CD4-positive, alpha-beta T cell (primary cell): Measurements from ENCODE around the gene ZNF354C. TPM values are rescaled to one million over a fixed set of nuclear protein-coding genes. Genes with fewer than 3 reads are reported as not detected.

ENCODE experiments used
- ATAC-seq: fragments of 200-7000 bp; cut with Tn5 transposase; one replicate; pipeline ENCODE4 v1.10.0; 2022; ENCODE audit warnings: mild to moderate bottlenecking; ENCODE audit not compliant: poor library complexity
- CTCF ChIA-PET: fragments of 350-600 bp; sonication (Branson Sonifier 250); formaldehyde crosslinking; loops from one replicate; lab custom pipeline; 2021; ENCODE audit warnings: antibody characterized with exemption, inconsistent platforms; lab: Charles Lee
- POLR2A ChIA-PET: fragments of 350-600 bp; sonication (Branson Sonifier 250); formaldehyde crosslinking; loops from one replicate; lab custom pipeline; 2021; ENCODE audit warnings: antibody characterized with exemption, inconsistent platforms; lab: Charles Lee
- DNase-seq, 14 experiments: peaks; one replicate each; pipeline ENCODE4 v3.0.0-alpha.2; 2013 to 2020; ENCODE audit warnings: mixed read lengths in 2 of 14
- H3K27ac ChIP-seq, 2 donors: one replicate each; pipeline versions ENCODE4 v1.5.1 to v1.7.0; 2013; ENCODE audit warnings: low read length in 2 of 2, low read depth in 1 of 2, mild to moderate bottlenecking in 1 of 2
- H3K27me3 ChIP-seq, 2 experiments: 1 replicate in 1 of 2; 2 replicates in 1 of 2; pipeline versions ENCODE4 v1.6.1 to v1.7.0; 2013; ENCODE audit warnings: low read length in 2 of 2, control low read depth in 1 of 2, mild to moderate bottlenecking in 1 of 2, moderate library complexity in 1 of 2; ENCODE audit not compliant: insufficient read depth in 2 of 2, control insufficient read depth in 1 of 2
- H3K36me3 ChIP-seq: one replicate; pipeline ENCODE4 v1.6.1; 2013; ENCODE audit warnings: low read length, control low read depth; ENCODE audit not compliant: insufficient read depth
- H3K4me1 ChIP-seq: one replicate; pipeline ENCODE4 v1.6.1; 2013; ENCODE audit warnings: low read length, control low read depth; ENCODE audit not compliant: insufficient read depth
- H3K4me3 ChIP-seq: one replicate; pipeline ENCODE4 v1.5.1; 2013; ENCODE audit warnings: mild to moderate bottlenecking, low read length, moderate library complexity
- H3K9me3 ChIP-seq, 2 experiments: 1 replicate in 1 of 2; 2 replicates in 1 of 2; pipeline versions ENCODE4 v1.6.1 to v1.7.0; 2013; ENCODE audit warnings: low read length in 2 of 2, mild to moderate bottlenecking in 2 of 2, control low read depth in 1 of 2, moderate library complexity in 1 of 2; ENCODE audit not compliant: control insufficient read depth in 1 of 2, insufficient read depth in 1 of 2
- H3K27ac Mint-ChIP-seq: one replicate; pipeline ENCODE4 v1.8.0; 2020; ENCODE audit warnings: mixed read lengths
- H3K27me3 Mint-ChIP-seq: one replicate; pipeline ENCODE4 v1.8.0; 2021; ENCODE audit warnings: mixed read lengths
- H3K36me3 Mint-ChIP-seq: one replicate; pipeline ENCODE4 v1.8.0; 2021; ENCODE audit warnings: low read depth, mixed read lengths
- H3K4me1 Mint-ChIP-seq: one replicate; pipeline ENCODE4 v1.8.0; 2021; ENCODE audit warnings: low read depth, mixed read lengths
- H3K4me3 Mint-ChIP-seq: one replicate; pipeline ENCODE4 v1.8.0; 2020; ENCODE audit warnings: mild to moderate bottlenecking, mixed read lengths
- H3K9me3 Mint-ChIP-seq: one replicate; pipeline ENCODE4 v1.8.0; 2020; ENCODE audit warnings: mixed read lengths
- CTCF ChIP-seq: fragments of 200-600 bp; IDR thresholded peaks from one replicate; pipeline ENCODE4 v1.8.0; 2022; ENCODE audit warnings: antibody characterized with exemption, mild to moderate bottlenecking
- intact Hi-C, 2 experiments: fragments of 100-400 bp; cut with DNase I in 1 of 2; cut with micrococcal nuclease in 1 of 2; formaldehyde crosslinking; loops; one replicate each; pipeline versions ENCODE4 v1.15.1 to v1.9.0; 2023 to 2025; cut with DNase I, micrococcal nuclease
- total RNA-seq, 174 experiments: library from RNA in 2 of 174; stranded (reverse) in 2 of 174; gene quantifications; one replicate each; pipeline ENCODE4 v1.2.3 and lab custom pipeline; 2021 to 2026

Gene ZNF354C
- total RNA-seq, 2 experiments from 2014 or later = 2.5 to 2.9 TPM

GRCh38 chr5:179118756-179119414 lies 58.7 kb downstream of the ZNF354C start:
- TF ChIP-seq CTCF = no peak
- H3K27ac Mint-ChIP-seq = no peak overlapping the region
- POLR2A ChIA-PET = no interaction called here

GRCh38 chr5:179119415-179120170 lies 59.4 kb downstream of the ZNF354C start:
- H3K4me3 ChIP-seq = no peak overlapping the region
- no peaks in the 10 kb centered on the region for H3K27me3 Mint-ChIP-seq
- H3K4me3 Mint-ChIP-seq = no peak overlapping the region
- DNase-seq (no peak), ATAC-seq (no peak)
- no peak overlapping the region for H3K27ac ChIP-seq
- TF ChIP-seq CTCF = no peak
- peaks cover 0 to 3% of the 10 kb centered on the region in 2 experiments for H3K27me3 ChIP-seq
- ChIA-PET POLR2A (no interaction called here), CTCF (no interaction called here)
- no peaks in the 10 kb centered on the region for H3K36me3 ChIP-seq
- no peaks in the 10 kb centered on the region for H3K4me1 ChIP-seq
- H3K9me3 ChIP-seq = peaks cover 11 to 75% of the 10 kb centered on the region in 2 experiments
- H3K36me3 Mint-ChIP-seq = peaks cover 4% of the 10 kb centered on the region
- intact Hi-C loops = no loop called here
- H3K27ac Mint-ChIP-seq = no peak overlapping the region
- H3K9me3 Mint-ChIP-seq = peaks cover 9% of the 10 kb centered on the region
- H3K4me1 Mint-ChIP-seq = no peaks in the 10 kb centered on the region

More at GRCh38 chr5:179118756-179119414, 58.7 kb downstream of the ZNF354C start:
- H3K4me3 ChIP-seq = no peak overlapping the region
- H3K27ac ChIP-seq = no peak overlapping the region
- Mint-ChIP-seq H3K4me1 (no peaks in the 10 kb centered on the region), H3K4me3 (no peak overlapping the region), H3K36me3 (peaks cover 6% of the 10 kb centered on the region), H3K9me3 (peaks cover 12% of the 10 kb centered on the region), H3K27me3 (no peaks in the 10 kb centered on the region)
- H3K4me1 ChIP-seq = no peaks in the 10 kb centered on the region
- DNase-seq (no peak), ATAC-seq (no peak)
- CTCF ChIA-PET = no interaction called here
- no peaks in the 10 kb centered on the region for H3K36me3 ChIP-seq
- intact Hi-C loops = no loop called here
- peaks cover 18 to 75% of the 10 kb centered on the region in 2 experiments for H3K9me3 ChIP-seq
- peaks cover 0 to 3% of the 10 kb centered on the region in 2 experiments for H3K27me3 ChIP-seq

GRCh38 chr5:179120421-179120861 lies 60.3 kb downstream of the ZNF354C start:
- H3K27ac Mint-ChIP-seq = no peak overlapping the region

More at GRCh38 chr5:179120421-179120861, 60.3 kb downstream of the ZNF354C start:
- Mint-ChIP-seq H3K4me3 (no peak overlapping the region), H3K27me3 (no peaks in the 10 kb centered on the region), H3K4me1 (no peaks in the 10 kb centered on the region), H3K9me3 (peaks cover under 1% of the 10 kb centered on the region), H3K36me3 (no peaks in the 10 kb centered on the region)
- no peak overlapping the region for H3K4me3 ChIP-seq
- DNase-seq (no peak), ATAC-seq (no peak)
- ChIA-PET CTCF (no interaction called here), POLR2A (no interaction called here)
- no peak overlapping the region for H3K27ac ChIP-seq
- peaks cover 3 to 75% of the 10 kb centered on the region in 2 experiments for H3K9me3 ChIP-seq
- no peak for TF ChIP-seq CTCF
- H3K27me3 ChIP-seq = peaks cover 0 to 3% of the 10 kb centered on the region in 2 experiments
- no peaks in the 10 kb centered on the region for H3K36me3 ChIP-seq
- intact Hi-C loops = no loop called here
- H3K4me1 ChIP-seq = no peaks in the 10 kb centered on the region
